Ammon's horn (tissue), 1 donor: Measurements from ENCODE around the gene KDM4B.
"Not testable (repeated sequence)": the region's sequence is repeated elsewhere in the genome, so short reads cannot be mapped to it uniquely, and the experiment has no call there.

ENCODE experiments used
- DNase-seq: peaks from one replicate; pipeline ENCODE4 v3.0.0-alpha.2; 2016; ENCODE audit warnings: low spot score

The KDM4B gene

GRCh38 chr19:4967738-4968461, 1.0 kb upstream of the KDM4B start:
- DNase-seq: no peak

DNA sequence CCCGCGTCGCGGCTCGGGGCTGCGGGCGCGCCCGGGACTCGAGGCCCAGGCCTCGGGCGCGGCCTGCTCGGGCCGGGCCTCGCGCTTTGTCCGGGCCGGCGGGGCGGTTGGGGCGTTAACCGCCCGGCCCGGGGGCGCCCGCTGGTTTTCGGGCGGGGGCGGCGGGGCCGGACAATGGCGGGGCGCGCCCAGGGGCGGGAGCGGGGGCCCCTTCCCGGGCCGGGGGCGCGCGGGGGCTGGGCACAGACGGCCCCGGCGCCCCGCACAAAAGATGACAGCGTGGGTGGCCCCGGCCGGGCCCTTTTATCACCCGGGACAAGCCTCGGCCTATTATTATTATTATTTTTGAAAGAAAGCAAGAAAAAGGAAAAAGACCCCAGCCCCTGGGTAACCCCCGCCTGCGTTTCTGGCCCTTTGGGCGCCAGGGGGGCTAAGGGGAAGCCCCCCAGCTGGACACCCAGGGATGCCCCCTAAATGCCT, 419 bp downstream of the KDM4B start:
- DNase-seq: no peak

GRCh38 chr19:4969772-4970531, 1.0 kb downstream of the KDM4B start:
- DNase-seq: peak; percentile 47

DNA sequence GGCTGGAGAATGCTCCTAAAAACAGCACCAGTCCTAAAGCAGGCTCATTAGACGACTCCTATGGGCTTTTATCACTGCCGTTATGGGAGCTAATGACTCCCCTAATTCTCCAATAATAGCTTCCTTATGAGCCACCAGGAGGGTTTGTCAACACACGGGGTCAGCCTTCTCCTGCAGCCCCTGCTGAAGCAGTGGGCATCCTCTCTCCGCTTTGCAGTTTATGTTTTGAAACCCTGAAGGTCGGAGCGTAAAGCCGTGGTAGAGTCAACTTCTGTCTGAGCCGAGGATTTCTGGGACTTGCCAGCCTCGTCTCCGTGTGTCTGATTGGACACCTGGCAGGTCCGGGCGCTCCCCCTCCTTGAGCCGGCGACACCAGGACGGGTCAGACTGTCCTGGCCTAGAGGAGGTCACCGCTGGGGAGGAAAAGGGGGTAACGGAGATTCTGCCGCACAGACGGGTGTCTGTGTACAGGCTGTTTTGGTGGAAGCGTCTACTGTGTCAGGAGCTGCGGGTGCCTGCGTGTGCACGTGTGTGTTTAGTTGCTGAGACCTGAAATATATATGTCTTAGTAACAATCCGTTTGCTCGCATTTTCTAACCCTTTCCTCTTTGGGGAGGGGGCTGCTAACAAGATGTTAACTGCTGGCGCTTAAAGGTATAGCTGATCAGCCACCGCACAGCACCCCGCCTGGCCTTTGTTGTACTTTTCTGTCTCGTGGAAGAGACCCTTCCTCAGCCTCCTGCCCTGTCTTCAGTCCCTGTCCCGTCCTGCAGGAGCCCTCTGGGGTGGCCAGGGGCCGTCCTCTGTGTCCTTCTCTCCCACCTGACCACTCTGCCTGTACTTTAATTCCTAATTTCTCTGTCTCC, 1.9 kb downstream of the KDM4B start:
- DNase-seq: no peak

- no peak for DNase-seq
Measured at GRCh38 chr19:4971424-4971793, 2.5 kb downstream of the KDM4B start.

DNA sequence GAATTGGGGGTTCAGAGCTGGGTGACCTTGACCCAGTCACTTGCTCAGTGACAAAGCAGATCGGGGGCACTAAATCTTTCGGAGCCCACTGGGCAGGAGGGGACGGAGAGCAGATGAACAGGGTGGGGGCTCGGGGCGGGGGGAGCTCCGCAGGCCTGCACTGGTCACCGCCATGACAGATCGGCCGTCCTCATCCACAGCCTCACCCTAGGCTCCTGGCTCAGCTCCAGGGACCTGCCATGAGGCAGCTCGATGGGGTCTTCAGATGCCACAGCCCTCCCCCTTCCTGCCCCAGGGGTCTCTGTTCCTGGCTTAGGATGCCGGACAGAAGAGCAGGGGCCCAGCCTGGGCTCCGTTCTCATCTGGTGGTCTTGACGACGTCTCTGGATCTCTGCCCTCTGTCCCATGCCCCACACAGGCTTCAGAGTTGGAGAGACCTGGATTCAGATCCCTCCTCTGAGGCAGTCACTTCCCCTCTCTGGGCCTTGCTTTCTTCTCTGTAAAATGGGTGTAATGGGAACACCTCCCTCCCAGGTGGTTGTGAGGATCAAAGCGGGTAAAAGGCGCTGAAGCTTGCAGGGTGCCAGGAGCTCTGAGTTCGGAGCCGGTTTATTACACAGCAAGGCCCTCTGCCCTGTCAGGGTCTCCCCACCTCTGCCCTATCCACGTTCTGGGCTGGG, 3.0 kb downstream of the KDM4B start:
- DNase-seq: no peak

GRCh38 chr19:4972509-4973230, 3.8 kb downstream of the KDM4B start:
- DNase-seq: no peak

DNA sequence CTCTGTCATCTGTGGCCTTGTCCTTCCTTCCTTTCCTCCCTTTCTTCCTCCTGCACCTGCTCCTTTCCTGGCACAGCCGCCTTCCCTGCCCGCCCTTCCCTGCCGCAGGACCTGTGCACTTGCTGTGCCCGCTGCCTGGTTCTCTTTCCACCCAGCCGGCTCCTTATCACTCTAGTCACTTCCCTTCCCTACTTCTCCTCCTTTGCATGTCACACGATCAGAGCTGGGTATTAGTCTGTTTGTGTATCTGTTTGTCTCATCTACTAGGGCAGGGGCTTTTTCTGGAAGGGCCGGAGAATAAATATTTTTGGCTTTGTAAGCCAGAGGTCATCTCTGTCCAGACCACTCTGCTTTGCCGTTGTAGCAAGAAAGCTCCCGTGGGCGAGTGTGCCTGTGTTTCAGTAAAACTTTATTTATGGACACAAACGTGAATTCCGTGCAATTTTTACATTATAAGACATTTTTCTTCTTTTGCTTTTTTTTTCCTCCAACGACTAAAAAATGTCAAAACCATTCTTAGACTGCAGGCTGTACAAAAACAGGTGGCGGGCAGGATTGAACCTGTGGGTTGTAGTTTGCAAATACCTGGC, 6.1 kb downstream of the KDM4B start:
- peak; percentile 17 for DNase-seq

GRCh38 chr19:4975601-4976000, 6.7 kb downstream of the KDM4B start:
- not testable (repeated sequence) for DNase-seq

DNA sequence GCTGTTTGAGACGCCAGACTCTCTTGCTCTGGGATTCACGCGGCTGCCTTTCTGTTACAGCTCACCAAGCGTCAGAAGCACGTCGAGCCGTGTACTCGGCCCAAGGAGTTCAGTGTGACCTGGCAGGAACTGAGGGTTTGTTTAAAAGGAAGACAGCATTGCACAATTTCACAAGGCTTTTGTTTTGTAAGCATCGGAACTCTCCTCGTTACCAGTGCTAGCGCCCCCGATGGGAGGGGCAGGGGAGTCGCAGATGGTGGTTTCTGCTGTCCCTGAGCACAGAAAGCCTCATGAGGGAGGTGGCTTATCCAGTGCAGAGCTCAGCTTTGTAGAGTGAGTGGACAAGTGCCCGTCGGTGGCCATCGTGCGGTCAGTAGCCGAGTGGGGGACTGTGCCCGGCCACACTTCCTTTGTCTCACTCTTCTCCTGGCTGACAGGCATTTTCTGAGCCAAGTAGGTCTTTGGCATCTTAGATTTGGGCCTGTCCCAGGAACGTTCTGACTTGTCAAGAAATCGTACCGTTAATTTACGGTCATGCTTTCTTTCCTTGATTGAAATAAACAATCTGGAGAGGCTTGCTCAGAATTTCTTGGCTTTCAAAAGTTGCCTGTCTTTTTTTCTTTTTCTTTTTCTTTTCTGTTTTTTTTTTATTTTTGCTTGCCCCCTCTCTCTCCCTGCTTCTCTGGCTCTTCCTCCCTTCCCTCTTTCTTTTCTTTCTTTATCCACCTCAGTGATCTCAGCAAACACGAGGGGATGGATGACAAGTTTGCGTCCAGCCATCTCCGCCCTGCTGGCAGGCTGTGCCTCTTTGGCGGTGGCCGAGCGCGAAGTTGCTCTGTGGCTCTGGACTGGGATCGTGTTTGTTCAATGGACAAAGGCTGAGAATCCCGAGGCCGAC, 7.7 kb downstream of the KDM4B start:
- peak; percentile 84 for DNase-seq

GRCh38 chr19:4977299-4978174, 8.6 kb downstream of the KDM4B start:
- DNase-seq: peak; percentile 40

DNA sequence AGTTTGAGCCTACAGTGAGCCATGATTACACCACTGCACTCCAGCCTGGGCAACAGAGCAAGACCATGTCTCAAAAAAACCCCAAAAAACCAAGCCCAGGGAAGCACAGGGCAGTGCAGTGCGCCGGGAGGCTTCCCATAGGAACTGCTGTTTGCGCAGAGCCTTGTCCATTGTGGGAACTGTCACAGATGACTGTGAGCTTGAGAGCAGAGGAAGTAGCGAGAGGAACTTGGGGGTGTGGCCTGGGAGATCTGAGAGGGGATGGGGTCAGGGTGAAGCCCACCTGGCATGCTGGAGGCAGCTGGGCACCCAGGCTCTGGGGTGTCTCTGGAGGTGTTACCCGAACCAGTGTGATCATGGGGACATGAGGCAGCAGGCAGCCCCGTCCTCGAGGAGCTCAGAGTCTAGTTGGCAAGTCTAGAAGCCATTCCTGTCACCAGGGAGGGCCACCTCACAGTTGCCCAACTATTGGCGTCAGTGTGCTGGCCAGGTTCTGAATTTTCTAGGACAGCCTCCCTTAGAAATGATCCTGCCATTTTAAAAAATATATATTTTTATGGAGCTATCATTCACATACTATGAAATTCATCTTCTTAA, 10.4 kb downstream of the KDM4B start:
- no peak for DNase-seq

DNA sequence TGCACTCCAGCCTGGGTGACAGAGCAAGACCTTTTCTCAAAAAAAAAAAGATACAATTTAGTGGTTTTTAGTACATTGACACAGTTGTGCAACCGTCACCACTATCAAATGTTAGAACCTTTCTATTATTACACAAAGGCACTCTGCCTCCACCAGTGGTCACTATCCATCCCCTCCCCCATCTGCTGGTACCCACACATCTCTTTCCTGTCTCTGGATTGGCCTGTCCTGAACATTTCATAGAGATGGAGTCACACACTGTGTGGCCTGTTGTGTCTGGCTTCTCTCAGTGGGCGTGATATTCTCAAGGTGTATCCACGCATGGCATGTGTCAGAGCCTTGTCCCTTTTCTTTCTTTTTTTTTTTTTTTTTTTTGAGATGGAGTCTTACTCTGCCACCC, 11.2 kb downstream of the KDM4B start:
- DNase-seq: no peak

- DNase-seq: no peak
Measured at GRCh38 chr19:4980838-4981680, 12.1 kb downstream of the KDM4B start.

DNA sequence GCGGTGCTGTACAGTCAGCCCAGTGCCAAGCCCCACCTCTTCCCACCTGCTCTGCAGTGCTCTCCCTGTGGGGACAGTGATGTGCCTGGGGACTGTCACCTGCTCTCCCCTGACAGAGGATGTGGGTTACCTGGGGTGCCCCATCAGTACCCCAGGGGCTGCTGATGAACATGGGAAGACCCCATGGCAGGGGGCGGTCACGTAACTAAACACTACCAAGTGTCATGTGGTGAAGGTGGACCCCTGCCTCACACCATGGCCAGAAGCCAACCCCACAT, 12.7 kb downstream of the KDM4B start:
- DNase-seq: no peak

DNA sequence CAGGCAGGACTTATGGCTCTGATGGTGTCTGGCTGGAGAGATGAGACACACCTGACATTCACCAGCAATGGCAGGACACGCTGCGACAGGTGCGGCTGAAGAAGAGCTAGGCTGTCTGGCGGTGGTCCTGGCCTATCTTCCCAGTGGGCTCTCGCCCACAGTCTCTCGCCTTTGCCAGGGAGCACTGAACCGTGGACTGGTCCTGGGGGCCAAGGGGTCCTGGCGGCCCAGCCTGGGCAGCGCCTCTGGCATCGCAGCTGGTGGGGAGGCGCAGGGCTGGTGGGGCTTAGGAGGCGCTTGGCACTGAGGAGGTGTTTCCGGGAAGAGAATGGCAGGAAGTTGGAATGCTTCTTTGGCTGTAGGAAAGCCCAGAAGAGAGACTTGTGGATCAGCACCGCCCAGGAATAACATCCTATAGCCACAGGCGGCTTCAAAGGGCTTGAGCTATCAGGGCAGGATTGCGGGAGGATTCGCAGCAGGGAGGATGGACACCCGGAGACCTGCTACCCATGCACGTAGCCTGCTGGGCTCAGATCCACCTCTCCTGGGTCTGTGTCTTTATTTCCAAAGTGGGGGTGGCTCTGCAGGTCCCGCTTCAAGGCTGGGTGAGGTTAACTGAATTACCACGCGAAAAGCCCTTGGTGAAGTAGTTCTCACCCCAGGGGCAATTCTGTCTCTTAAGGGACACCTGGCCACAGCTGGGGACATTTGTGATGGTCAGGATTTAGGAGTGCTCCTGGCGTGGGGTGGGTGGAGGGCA, 14.6 kb downstream of the KDM4B start:
- DNase-seq: no peak

GRCh38 chr19:4984106-4984380, 15.1 kb downstream of the KDM4B start:
- no peak for DNase-seq
